ENCODE results near the gene GAK. TPM values are rescaled to one million over a fixed set of nuclear protein-coding genes. Genes with fewer than 3 reads are reported as not detected.

The GAK gene
- total RNA-seq, 3 donors from 2014 or later (not counting 1 experiment from before 2014, with no cell fraction given), result 349 to 358 (median 349) TPM

DNA sequence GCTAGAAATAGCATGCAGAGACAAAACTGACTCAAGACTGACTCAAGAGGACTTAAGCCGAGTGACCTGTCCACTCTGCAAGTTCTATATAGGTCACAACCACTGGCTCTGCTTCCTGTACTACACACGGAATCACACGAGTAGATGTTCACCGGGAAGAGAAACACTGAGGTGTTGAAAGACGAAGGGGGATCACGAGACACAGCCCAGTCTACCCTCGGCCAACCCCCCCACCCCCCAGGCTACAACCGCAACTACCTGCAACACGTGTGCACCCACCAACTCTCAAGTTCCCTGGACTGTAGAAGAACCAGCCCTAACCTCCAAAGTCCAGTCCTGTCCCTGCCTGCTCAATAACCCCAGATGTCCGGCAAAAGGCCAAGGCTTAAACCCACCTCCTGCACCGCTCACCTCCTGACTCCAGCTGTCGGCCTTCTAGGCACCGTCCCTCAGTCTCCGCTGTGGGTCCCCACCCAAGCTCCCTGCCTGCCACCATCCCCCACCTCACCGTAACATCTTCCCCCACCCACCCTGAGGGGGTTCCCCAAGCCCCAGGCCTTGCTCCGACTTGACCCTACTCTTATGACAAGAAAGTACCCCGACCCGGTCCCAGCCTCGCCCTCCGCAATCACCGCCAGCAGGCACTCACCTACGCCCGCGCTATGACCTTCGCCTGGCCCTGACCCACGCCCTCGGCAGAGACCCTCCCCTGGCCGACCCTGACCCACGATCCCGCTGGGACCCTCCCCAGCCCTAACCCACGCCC lies 739 bp downstream of the GAK start:
- intact Hi-C loops (cut with micrococcal nuclease), result loop anchor here (5.0 kb wide), 1 partner anchor 271 kb away; no protein-coding TSS in a partner anchor
- Histone ChIP-seq H3K9me3 (ENCODE audit: control insufficient read depth, insufficient read depth, low read length) (no peaks in the 10 kb centered on the region), H3K4me1 (ENCODE audit: control insufficient read depth, insufficient read depth, low read length) (peaks cover 47% of the 10 kb centered on the region), H3K36me3 (ENCODE audit: control insufficient read depth, insufficient read depth, low read length) (peaks cover 2% of the 10 kb centered on the region), H3K27me3 (ENCODE audit: control insufficient read depth, insufficient read depth, low read length) (no peaks in the 10 kb centered on the region), H3K27ac (ENCODE audit: low read length) (peak overlapping the region; percentile 83), H3K4me3 (ENCODE audit: low read length) (peak overlapping the region; percentile 61)
- TF ChIP-seq CTCF (IDR thresholded peaks at IDR 0.05), result no peak
- peak overlapping the region; percentile 89 to 95 for H3K27ac Mint-ChIP-seq
- DNase-seq (peak; percentile 38 to 53), ATAC-seq (peak; percentile 32 to 57 (median 34))
- WGBS (ENCODE audit: insufficient coverage), result 3% methylated on average over 31 of the region's 31 CpGs
- H3K4me3 Mint-ChIP-seq, result peak overlapping the region; percentile 94
- H3K9me3 Mint-ChIP-seq, result no peaks in the 10 kb centered on the region
- peaks cover 31 to 44% of the 10 kb centered on the region in 2 donors for H3K4me1 Mint-ChIP-seq
- H3K27me3 Mint-ChIP-seq (ENCODE audit: low read depth in 2 of 2), result no peaks in the 10 kb centered on the region
- no peaks in the 10 kb centered on the region for H3K36me3 Mint-ChIP-seq

DNA sequence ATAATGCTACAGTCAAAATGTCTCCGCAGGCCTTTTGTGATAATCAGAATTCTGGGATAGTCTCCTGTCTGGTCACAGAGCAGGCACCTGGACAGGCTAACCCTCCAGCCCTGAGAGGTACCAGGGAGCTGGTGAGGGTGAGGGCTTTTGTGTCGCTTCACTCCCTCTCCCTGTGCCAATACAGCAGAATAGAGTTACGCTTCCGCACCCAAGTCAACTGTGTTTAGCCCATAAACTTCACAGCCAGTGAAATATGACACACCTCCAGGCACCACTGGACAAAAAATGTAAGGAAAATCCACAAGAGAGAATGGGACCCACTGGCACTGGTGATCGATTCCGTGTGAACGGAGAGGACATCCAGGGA lies 1.3 kb downstream of the GAK start:
- H3K9me3 Mint-ChIP-seq, result no peaks in the 10 kb centered on the region
- 63% methylated on average over 7 of the region's 7 CpGs for WGBS (ENCODE audit: insufficient coverage)
- Histone ChIP-seq H3K9me3 (ENCODE audit: control insufficient read depth, insufficient read depth, low read length) (no peaks in the 10 kb centered on the region), H3K27ac (ENCODE audit: low read length) (peak overlapping the region; percentile 83), H3K36me3 (ENCODE audit: control insufficient read depth, insufficient read depth, low read length) (peaks cover 4% of the 10 kb centered on the region), H3K27me3 (ENCODE audit: control insufficient read depth, insufficient read depth, low read length) (no peaks in the 10 kb centered on the region), H3K4me1 (ENCODE audit: control insufficient read depth, insufficient read depth, low read length) (peaks cover 53% of the 10 kb centered on the region), H3K4me3 (ENCODE audit: low read length) (peak overlapping the region; percentile 61)
- no peak for TF ChIP-seq CTCF (IDR thresholded peaks at IDR 0.05)
- peaks cover 37 to 49% of the 10 kb centered on the region in 2 donors for H3K4me1 Mint-ChIP-seq
- intact Hi-C loops (cut with micrococcal nuclease), result loop anchor here (5.0 kb wide), 1 partner anchor 271 kb away; no protein-coding TSS in a partner anchor
- H3K36me3 Mint-ChIP-seq, result no peaks in the 10 kb centered on the region
- H3K4me3 Mint-ChIP-seq, result peak overlapping the region; percentile 94
- no peaks in the 10 kb centered on the region for H3K27me3 Mint-ChIP-seq (ENCODE audit: low read depth in 2 of 2)
- no peak for ATAC-seq
- no peak for DNase-seq
- peak overlapping the region; percentile 89 to 95 for H3K27ac Mint-ChIP-seq

- Mint-ChIP-seq H3K27ac (peak overlapping the region; percentile 89 to 95), H3K4me1 (peaks cover 40 to 56% of the 10 kb centered on the region in 2 donors), H3K27me3 (ENCODE audit: low read depth in 2 of 2) (no peaks in the 10 kb centered on the region), H3K9me3 (no peaks in the 10 kb centered on the region), H3K4me3 (peak overlapping the region; percentile 94), H3K36me3 (no peaks in the 10 kb centered on the region)
- peaks cover 59% of the 10 kb centered on the region for H3K4me1 ChIP-seq (ENCODE audit: control insufficient read depth, insufficient read depth, low read length)
- DNase-seq (peak in 1 of 2 donors; percentile 35), ATAC-seq (no peak)
- WGBS (ENCODE audit: insufficient coverage), result 20% methylated on average over 3 of the region's 3 CpGs
- H3K9me3 ChIP-seq (ENCODE audit: control insufficient read depth, insufficient read depth, low read length), result no peaks in the 10 kb centered on the region
- intact Hi-C loops (cut with micrococcal nuclease), result loop anchor here (5.0 kb wide), 1 partner anchor 272 kb away; no protein-coding TSS in a partner anchor
- no peaks in the 10 kb centered on the region for H3K27me3 ChIP-seq (ENCODE audit: control insufficient read depth, insufficient read depth, low read length)
- peak overlapping the region; percentile 83 for H3K27ac ChIP-seq (ENCODE audit: low read length)
- peaks cover 5% of the 10 kb centered on the region for H3K36me3 ChIP-seq (ENCODE audit: control insufficient read depth, insufficient read depth, low read length)
- no peak for TF ChIP-seq CTCF (IDR thresholded peaks at IDR 0.05)
- no peak overlapping the region for H3K4me3 ChIP-seq (ENCODE audit: low read length)
Measured at GRCh38 chr4:930028-930551, 2.0 kb downstream of the GAK start.

Measured in natural killer cell (primary cell).